Measurements from ENCODE around the gene CACNG3.

GRCh38 chr16:24308200-24308599 is 52.1 kb downstream of the CACNG3 start:
- TF ChIP-seq, protein P1, sequence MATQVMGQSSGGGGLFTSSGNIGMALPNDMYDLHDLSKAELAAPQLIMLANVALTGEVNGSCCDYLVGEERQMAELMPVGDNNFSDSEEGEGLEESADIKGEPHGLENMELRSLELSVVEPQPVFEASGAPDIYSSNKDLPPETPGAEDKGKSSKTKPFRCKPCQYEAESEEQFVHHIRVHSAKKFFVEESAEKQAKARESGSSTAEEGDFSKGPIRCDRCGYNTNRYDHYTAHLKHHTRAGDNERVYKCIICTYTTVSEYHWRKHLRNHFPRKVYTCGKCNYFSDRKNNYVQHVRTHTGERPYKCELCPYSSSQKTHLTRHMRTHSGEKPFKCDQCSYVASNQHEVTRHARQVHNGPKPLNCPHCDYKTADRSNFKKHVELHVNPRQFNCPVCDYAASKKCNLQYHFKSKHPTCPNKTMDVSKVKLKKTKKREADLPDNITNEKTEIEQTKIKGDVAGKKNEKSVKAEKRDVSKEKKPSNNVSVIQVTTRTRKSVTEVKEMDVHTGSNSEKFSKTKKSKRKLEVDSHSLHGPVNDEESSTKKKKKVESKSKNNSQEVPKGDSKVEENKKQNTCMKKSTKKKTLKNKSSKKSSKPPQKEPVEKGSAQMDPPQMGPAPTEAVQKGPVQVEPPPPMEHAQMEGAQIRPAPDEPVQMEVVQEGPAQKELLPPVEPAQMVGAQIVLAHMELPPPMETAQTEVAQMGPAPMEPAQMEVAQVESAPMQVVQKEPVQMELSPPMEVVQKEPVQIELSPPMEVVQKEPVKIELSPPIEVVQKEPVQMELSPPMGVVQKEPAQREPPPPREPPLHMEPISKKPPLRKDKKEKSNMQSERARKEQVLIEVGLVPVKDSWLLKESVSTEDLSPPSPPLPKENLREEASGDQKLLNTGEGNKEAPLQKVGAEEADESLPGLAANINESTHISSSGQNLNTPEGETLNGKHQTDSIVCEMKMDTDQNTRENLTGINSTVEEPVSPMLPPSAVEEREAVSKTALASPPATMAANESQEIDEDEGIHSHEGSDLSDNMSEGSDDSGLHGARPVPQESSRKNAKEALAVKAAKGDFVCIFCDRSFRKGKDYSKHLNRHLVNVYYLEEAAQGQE (IDR thresholded peaks at IDR 0.05; ENCODE audit: borderline replicate concordance): no peak
- TF ChIP-seq, protein P2, sequence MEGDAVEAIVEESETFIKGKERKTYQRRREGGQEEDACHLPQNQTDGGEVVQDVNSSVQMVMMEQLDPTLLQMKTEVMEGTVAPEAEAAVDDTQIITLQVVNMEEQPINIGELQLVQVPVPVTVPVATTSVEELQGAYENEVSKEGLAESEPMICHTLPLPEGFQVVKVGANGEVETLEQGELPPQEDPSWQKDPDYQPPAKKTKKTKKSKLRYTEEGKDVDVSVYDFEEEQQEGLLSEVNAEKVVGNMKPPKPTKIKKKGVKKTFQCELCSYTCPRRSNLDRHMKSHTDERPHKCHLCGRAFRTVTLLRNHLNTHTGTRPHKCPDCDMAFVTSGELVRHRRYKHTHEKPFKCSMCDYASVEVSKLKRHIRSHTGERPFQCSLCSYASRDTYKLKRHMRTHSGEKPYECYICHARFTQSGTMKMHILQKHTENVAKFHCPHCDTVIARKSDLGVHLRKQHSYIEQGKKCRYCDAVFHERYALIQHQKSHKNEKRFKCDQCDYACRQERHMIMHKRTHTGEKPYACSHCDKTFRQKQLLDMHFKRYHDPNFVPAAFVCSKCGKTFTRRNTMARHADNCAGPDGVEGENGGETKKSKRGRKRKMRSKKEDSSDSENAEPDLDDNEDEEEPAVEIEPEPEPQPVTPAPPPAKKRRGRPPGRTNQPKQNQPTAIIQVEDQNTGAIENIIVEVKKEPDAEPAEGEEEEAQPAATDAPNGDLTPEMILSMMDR (IDR thresholded peaks at IDR 0.05; ENCODE audit: poor library complexity, severe bottlenecking): no peak
- TF ChIP-seq SMC3 (conservative IDR thresholded peaks at IDR 0.05; ENCODE audit: poor library complexity): no peak

Data from neural cell (in vitro differentiated cells).